A673 (cell line): Measurements from ENCODE around the gene CAPZA2.

Source experiments
- EZH2 ChIP-seq: fragments of 200-600 bp; sonication (generic); IDR thresholded peaks from 2 replicates; pipeline ENCODE4 v1.6.1; 2017; ENCODE audit warnings: borderline replicate concordance, low read depth, mild to moderate bottlenecking, mixed read lengths, antibody characterized with exemption, low read length; ENCODE audit not compliant: poor library complexity, severe bottlenecking
- TF ChIP-seq, protein P1 (sequence below): fragments of 300-800, 200-600 bp; sonication (generic); conservative IDR thresholded peaks from 2 replicates; pipeline ENCODE4 v1.5.1; 2017; ENCODE audit warnings: low read depth, mild to moderate bottlenecking, antibody characterized with exemption, low read length, moderate library complexity, mixed read lengths

- TF ChIP-seq, protein P1, sequence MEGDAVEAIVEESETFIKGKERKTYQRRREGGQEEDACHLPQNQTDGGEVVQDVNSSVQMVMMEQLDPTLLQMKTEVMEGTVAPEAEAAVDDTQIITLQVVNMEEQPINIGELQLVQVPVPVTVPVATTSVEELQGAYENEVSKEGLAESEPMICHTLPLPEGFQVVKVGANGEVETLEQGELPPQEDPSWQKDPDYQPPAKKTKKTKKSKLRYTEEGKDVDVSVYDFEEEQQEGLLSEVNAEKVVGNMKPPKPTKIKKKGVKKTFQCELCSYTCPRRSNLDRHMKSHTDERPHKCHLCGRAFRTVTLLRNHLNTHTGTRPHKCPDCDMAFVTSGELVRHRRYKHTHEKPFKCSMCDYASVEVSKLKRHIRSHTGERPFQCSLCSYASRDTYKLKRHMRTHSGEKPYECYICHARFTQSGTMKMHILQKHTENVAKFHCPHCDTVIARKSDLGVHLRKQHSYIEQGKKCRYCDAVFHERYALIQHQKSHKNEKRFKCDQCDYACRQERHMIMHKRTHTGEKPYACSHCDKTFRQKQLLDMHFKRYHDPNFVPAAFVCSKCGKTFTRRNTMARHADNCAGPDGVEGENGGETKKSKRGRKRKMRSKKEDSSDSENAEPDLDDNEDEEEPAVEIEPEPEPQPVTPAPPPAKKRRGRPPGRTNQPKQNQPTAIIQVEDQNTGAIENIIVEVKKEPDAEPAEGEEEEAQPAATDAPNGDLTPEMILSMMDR: no peak
- no peak for TF ChIP-seq EZH2
Observed at GRCh38 chr7:116877443-116878217, 15.2 kb downstream of the CAPZA2 start.
